Activated CD8-positive, alpha-beta T cell treated with anti-CD3 and anti-CD28 coated beads for 36 hours (primary cell): Measurements from ENCODE around the gene DCHS2. TPM values are rescaled to one million over a fixed set of nuclear protein-coding genes. Genes with fewer than 3 reads are reported as not detected.

ENCODE experiments used
- ATAC-seq: fragments of 200-7000 bp; cut with Tn5 transposase; one replicate; pipeline ENCODE4 v1.10.0; 2021; ENCODE audit warnings: mild to moderate bottlenecking, moderate library complexity
- CTCF ChIA-PET: fragments of 350-600 bp; sonication (Branson Sonifier 250); formaldehyde crosslinking; loops from one replicate; lab custom pipeline; 2021; ENCODE audit warnings: antibody characterized with exemption; lab: Charles Lee
- POLR2A ChIA-PET: fragments of 350-600 bp; sonication (Branson Sonifier 250); formaldehyde crosslinking; loops from one replicate; lab custom pipeline; 2021; ENCODE audit warnings: antibody characterized with exemption; lab: Charles Lee
- DNase-seq: peaks from one replicate; pipeline ENCODE4 v3.0.0-alpha.2; 2020
- H3K27ac Mint-ChIP-seq: one replicate; pipeline ENCODE4 v1.8.0; 2021; ENCODE audit warnings: mild to moderate bottlenecking, mixed read lengths
- H3K27me3 Mint-ChIP-seq: one replicate; pipeline ENCODE4 v1.8.0; 2021; ENCODE audit warnings: mixed read lengths
- H3K36me3 Mint-ChIP-seq: one replicate; pipeline ENCODE4 v1.8.0; 2021; ENCODE audit warnings: low read depth, mixed read lengths
- H3K4me1 Mint-ChIP-seq: one replicate; pipeline ENCODE4 v1.8.0; 2021; ENCODE audit warnings: low read depth, mixed read lengths
- H3K4me3 Mint-ChIP-seq: one replicate; pipeline ENCODE4 v1.8.0; 2021; ENCODE audit warnings: mild to moderate bottlenecking, moderate library complexity, mixed read lengths
- H3K9me3 Mint-ChIP-seq: one replicate; pipeline ENCODE4 v1.8.0; 2021; ENCODE audit warnings: mixed read lengths
- intact Hi-C: fragments of 100-400 bp; cut with micrococcal nuclease; formaldehyde crosslinking; loops from one replicate; pipeline ENCODE4 v1.10.0; 2022
- total RNA-seq, 2 experiments: library from RNA; stranded (reverse); gene quantifications; one replicate each; pipeline ENCODE4 v1.2.3, GENCODE V29; 2021
- TF ChIP-seq, protein P1 (sequence below): fragments of 200-600 bp; IDR thresholded peaks from one replicate; pipeline ENCODE4 v1.8.0; 2022; ENCODE audit warnings: antibody characterized with exemption, mild to moderate bottlenecking

The DCHS2 gene
- total RNA-seq, 2 experiments from 2014 or later = not detected

DNA sequence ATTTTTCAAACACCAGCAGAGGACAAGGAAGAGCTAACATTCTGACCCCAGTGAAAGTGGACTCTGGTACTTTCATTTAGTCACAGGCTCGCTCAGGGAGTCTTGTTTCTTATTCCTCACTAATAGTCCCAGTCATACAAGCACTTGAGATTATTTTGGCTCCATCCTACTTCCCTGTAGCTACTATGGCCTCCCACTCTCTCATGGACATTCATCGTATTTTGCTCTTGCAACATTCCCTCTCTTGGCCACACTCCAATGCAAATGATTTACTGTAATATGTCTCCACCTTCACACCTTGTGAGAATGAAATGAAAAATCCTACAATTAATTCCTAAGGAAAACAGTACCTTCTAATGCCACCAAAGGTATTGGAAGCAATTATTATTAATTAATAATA lies 37.3 kb upstream of the DCHS2 start:
- no peak overlapping the region for H3K27ac Mint-ChIP-seq
- TF ChIP-seq, protein P1, sequence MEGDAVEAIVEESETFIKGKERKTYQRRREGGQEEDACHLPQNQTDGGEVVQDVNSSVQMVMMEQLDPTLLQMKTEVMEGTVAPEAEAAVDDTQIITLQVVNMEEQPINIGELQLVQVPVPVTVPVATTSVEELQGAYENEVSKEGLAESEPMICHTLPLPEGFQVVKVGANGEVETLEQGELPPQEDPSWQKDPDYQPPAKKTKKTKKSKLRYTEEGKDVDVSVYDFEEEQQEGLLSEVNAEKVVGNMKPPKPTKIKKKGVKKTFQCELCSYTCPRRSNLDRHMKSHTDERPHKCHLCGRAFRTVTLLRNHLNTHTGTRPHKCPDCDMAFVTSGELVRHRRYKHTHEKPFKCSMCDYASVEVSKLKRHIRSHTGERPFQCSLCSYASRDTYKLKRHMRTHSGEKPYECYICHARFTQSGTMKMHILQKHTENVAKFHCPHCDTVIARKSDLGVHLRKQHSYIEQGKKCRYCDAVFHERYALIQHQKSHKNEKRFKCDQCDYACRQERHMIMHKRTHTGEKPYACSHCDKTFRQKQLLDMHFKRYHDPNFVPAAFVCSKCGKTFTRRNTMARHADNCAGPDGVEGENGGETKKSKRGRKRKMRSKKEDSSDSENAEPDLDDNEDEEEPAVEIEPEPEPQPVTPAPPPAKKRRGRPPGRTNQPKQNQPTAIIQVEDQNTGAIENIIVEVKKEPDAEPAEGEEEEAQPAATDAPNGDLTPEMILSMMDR = no peak
- POLR2A ChIA-PET = interaction anchor here (0.6 kb wide), 1 partner anchor 21 kb away, joined by 3 read pairs; the partner anchor contains the start of gene PLRG1
- DNase-seq (no peak), ATAC-seq (no peak)
- no peaks in the 10 kb centered on the region for H3K9me3 Mint-ChIP-seq
- H3K4me3 Mint-ChIP-seq = no peak overlapping the region
- H3K4me1 Mint-ChIP-seq = no peaks in the 10 kb centered on the region
- peaks cover 21% of the 10 kb centered on the region for H3K27me3 Mint-ChIP-seq
- H3K36me3 Mint-ChIP-seq = no peaks in the 10 kb centered on the region
- intact Hi-C loops = no loop called here
- CTCF ChIA-PET = interaction anchor here (1.1 kb wide), 2 partner anchors 15 to 20 kb away, joined by 3 read pairs; no protein-coding TSS in a partner anchor

DNA sequence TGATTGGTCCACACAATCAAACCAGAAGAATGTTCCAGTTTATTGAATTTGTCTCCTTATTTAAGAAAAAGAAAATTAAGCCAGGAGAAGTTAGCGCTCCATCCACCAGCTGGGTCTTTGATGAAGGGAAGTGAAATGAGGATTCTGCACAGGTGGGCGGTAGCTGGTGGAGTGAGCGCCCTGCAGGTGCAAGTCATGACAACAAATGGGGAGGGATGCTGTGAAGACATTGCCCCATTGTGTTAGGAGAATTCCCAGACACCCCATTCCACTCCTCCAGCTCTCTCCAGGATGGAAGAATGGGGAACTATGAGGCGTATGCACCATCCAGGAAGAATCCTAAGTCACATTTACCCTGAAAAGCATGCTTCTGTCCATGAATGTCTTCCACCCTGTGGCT lies 35.7 kb upstream of the DCHS2 start:
- no peaks in the 10 kb centered on the region for H3K36me3 Mint-ChIP-seq
- H3K27ac Mint-ChIP-seq = no peak overlapping the region
- DNase-seq (no peak), ATAC-seq (no peak)
- H3K9me3 Mint-ChIP-seq = no peaks in the 10 kb centered on the region
- ChIA-PET CTCF (no interaction called here), POLR2A (no interaction called here)
- H3K4me1 Mint-ChIP-seq = no peaks in the 10 kb centered on the region
- H3K4me3 Mint-ChIP-seq = no peak overlapping the region
- peaks cover 26% of the 10 kb centered on the region for H3K27me3 Mint-ChIP-seq
- TF ChIP-seq, protein P1 = no peak
- intact Hi-C loops = no loop called here

DNA sequence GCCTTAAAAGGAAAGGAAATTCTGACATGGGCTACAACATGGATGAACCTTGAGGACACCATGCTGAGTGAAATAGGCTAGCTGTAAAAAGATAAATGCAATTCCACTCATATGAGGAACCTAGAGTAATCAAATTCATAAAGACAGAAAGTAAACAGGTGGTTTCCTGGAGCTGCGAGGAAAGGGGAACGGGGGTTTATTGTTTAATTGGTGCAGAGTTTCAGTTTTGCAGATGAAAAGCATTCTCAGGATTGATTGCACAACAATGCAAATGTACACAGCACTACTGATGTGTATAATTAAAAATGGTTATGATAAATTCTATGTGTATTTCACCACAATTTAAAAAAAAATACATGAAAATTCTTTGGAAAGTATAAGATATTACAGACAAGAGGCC lies 34.6 kb upstream of the DCHS2 start:
- peaks cover 33% of the 10 kb centered on the region for H3K27me3 Mint-ChIP-seq
- H3K4me3 Mint-ChIP-seq = no peak overlapping the region
- ATAC-seq (no peak), DNase-seq (no peak)
- no peaks in the 10 kb centered on the region for H3K36me3 Mint-ChIP-seq
- intact Hi-C loops = no loop called here
- TF ChIP-seq, protein P1 = no peak
- ChIA-PET POLR2A (no interaction called here), CTCF (no interaction called here)
- H3K4me1 Mint-ChIP-seq = no peaks in the 10 kb centered on the region
- no peaks in the 10 kb centered on the region for H3K9me3 Mint-ChIP-seq
- H3K27ac Mint-ChIP-seq = no peak overlapping the region

DNA sequence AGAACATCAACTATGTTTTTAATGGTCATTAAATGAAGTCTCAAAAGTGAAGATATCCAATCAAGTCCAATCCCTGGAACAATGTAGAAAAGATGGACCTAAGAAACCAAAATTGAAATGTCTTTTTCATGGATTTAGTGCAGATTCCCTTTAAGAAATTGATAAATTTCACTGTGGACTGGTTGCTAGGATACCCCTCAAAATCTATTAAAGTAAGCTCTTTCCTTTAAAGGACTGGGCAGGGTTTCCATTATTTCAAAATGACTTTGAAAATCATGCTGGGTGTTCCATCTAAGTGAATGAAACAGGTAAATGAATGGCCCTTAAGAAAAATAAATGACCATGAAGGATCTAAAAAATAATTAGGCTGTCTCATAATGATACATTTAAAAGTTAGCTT lies 30.0 kb upstream of the DCHS2 start:
- Mint-ChIP-seq H3K9me3 (no peaks in the 10 kb centered on the region), H3K27me3 (peaks cover 44% of the 10 kb centered on the region), H3K27ac (no peak overlapping the region), H3K36me3 (no peaks in the 10 kb centered on the region), H3K4me3 (no peak overlapping the region), H3K4me1 (no peaks in the 10 kb centered on the region)
- TF ChIP-seq, protein P1 = no peak
- ChIA-PET POLR2A (no interaction called here), CTCF (interaction anchor here (0.6 kb wide), 1 partner anchor 781 kb away, joined by 3 read pairs; no protein-coding TSS in a partner anchor)
- ATAC-seq = no peak
- no peak for DNase-seq
- intact Hi-C loops = no loop called here

DNA sequence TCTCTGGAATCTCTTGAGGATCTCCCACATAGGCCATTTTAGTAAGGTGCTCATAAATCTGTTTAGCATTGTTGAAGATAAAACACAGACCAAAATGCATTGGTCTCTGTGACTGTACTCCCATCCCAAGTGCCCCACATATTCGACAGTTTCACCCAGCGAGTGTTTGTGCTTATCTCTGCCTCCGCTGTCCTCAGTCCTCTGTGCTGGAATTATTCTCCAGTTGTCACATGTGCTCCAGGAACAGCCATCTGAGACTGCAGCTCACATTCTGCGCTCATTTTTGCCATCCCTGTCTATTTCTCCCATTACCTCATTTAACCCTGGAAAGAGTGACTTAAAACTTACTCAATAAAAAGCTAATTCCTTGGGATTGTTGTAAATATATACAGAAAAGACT lies 27.6 kb upstream of the DCHS2 start:
- TF ChIP-seq, protein P1 = no peak
- CTCF ChIA-PET = no interaction called here
- no peaks in the 10 kb centered on the region for H3K4me1 Mint-ChIP-seq
- no peaks in the 10 kb centered on the region for H3K36me3 Mint-ChIP-seq
- no peak overlapping the region for H3K27ac Mint-ChIP-seq
- no peak for ATAC-seq
- POLR2A ChIA-PET = interaction anchor here (0.6 kb wide), 1 partner anchor 41 kb away, joined by 3 read pairs; no protein-coding TSS in a partner anchor
- DNase-seq = no peak
- H3K27me3 Mint-ChIP-seq = peaks cover 32% of the 10 kb centered on the region
- intact Hi-C loops = no loop called here
- H3K4me3 Mint-ChIP-seq = no peak overlapping the region
- no peaks in the 10 kb centered on the region for H3K9me3 Mint-ChIP-seq
